ENCODE results near the gene TAF4. TPM values are rescaled to one million over a fixed set of nuclear protein-coding genes. Genes with fewer than 3 reads are reported as not detected.

TAF4 gene
- total and polyA plus RNA-seq, 4 experiments from 2014 or later: 0.54 to 33.1 (median 17.5) TPM

DNA sequence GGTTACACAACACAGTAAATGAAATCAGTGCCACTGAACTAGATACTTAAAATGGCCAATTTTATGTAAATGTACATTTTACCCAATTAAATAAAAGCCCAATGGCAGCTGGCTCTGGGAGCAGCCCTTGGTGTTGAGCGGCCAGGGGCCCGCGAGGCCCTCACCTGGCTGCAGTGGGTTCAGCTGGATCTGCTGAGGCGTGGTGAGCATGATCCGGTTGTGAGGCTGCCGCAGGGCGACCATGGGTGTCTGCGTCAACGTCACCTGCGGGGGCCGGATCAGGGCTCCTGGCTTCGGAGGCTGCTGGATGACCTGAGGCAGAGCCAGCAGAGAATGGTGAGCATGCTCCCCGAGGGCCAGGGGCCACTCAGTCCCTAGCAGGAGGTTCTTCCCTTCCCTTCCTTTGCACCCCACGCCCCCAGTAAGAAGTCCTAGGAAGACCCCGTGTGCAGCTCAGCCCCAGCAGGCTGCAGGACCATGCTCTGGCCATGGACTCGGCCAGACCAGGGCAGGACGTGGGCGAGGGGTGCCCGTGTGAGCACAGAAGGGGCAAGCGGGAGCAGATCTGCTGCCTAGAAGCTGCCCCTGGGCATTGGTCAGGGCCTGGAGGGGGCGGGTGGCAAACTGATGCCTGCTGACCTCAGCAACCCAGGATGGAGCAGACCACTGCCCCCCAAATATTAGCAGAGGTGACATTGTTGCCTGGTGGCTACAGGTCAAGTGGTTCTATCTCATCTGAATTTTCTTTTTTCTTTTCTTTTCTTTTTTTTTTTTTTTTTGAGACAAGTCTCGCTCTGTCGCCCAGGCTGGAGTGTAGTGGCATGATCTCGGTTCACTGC lies 61.9 kb downstream of the TAF4 start:
- no peaks in the 10 kb centered on the region for H3K9me3 Mint-ChIP-seq
- H3K27ac Mint-ChIP-seq: peak overlapping the region in 1 of 7 donors; percentile 25
- Histone ChIP-seq H3K4me1 (ENCODE audit: insufficient read depth, low read length) (no peaks in the 10 kb centered on the region), H3K27me3 (ENCODE audit: insufficient read depth, low read length) (no peaks in the 10 kb centered on the region), H3K9me3 (ENCODE audit: control insufficient read depth in 1 of 2, low read length in 2 of 2) (no peaks in the 10 kb centered on the region), H3K27ac (ENCODE audit: low read depth, low read length) (no peak overlapping the region), H3K36me3 (ENCODE audit: insufficient read depth, low read length) (peaks cover 51% of the 10 kb centered on the region), H3K4me3 (ENCODE audit: low read length in 2 of 2) (no peak overlapping the region)
- no peak for DNase-seq
- POLR2A ChIA-PET (ENCODE audit: partially characterized antibody): no interaction called here
- CTCF ChIA-PET (ENCODE audit: partially characterized antibody): interaction anchor here (0.7 kb wide), 1 partner anchor 91 kb away, joined by 3 read pairs; no protein-coding TSS in a partner anchor
- H3K36me3 Mint-ChIP-seq: peaks cover 59 to 69% of the 10 kb centered on the region in 2 donors
- no peaks in the 10 kb centered on the region for H3K4me1 Mint-ChIP-seq
- intact Hi-C loops (cut with micrococcal nuclease): no loop called here
- H3K4me3 Mint-ChIP-seq: no peak overlapping the region
- H3K27me3 Mint-ChIP-seq: no peaks in the 10 kb centered on the region

DNA sequence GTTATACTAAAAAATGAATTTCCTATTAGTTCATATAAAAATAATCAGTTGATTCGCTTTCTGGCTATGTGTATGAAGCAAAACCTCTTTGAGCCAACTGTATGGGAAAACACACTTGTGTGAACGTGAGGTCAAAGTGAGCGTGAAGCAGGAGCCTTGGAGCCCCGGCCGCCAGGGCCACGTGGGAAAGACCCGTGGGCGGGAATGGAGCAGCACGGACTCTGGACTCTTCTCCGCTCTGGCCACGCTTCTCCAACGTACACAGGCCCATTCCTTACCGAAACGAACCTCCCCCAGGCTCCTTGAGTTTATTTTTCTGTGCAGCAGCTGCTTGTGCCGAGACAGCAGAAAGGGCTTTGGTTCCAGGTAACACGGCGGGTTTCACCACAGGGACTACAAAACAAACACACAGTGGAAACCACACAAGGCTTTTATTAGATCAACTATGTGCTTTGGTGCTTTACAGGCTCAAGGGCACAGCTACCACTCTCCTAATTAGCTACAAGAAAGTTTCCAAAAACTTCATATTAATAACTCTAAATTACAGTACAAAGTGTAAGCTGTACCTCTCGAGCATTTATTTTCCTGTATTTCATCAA lies 62.7 kb downstream of the TAF4 start:
- Mint-ChIP-seq H3K9me3 (no peaks in the 10 kb centered on the region), H3K27ac (no peak overlapping the region), H3K27me3 (no peaks in the 10 kb centered on the region), H3K4me1 (no peaks in the 10 kb centered on the region), H3K4me3 (no peak overlapping the region), H3K36me3 (peaks cover 63 to 74% of the 10 kb centered on the region in 2 donors)
- Histone ChIP-seq H3K9me3 (ENCODE audit: control insufficient read depth in 1 of 2, low read length in 2 of 2) (no peaks in the 10 kb centered on the region), H3K4me3 (ENCODE audit: low read length in 2 of 2) (no peak overlapping the region), H3K36me3 (ENCODE audit: insufficient read depth, low read length) (peaks cover 53% of the 10 kb centered on the region), H3K4me1 (ENCODE audit: insufficient read depth, low read length) (no peaks in the 10 kb centered on the region), H3K27ac (ENCODE audit: low read depth, low read length) (no peak overlapping the region), H3K27me3 (ENCODE audit: insufficient read depth, low read length) (no peaks in the 10 kb centered on the region)
- no peak for DNase-seq
- POLR2A ChIA-PET (ENCODE audit: partially characterized antibody): no interaction called here
- intact Hi-C loops (cut with micrococcal nuclease): no loop called here
- CTCF ChIA-PET (ENCODE audit: partially characterized antibody): no interaction called here

DNA sequence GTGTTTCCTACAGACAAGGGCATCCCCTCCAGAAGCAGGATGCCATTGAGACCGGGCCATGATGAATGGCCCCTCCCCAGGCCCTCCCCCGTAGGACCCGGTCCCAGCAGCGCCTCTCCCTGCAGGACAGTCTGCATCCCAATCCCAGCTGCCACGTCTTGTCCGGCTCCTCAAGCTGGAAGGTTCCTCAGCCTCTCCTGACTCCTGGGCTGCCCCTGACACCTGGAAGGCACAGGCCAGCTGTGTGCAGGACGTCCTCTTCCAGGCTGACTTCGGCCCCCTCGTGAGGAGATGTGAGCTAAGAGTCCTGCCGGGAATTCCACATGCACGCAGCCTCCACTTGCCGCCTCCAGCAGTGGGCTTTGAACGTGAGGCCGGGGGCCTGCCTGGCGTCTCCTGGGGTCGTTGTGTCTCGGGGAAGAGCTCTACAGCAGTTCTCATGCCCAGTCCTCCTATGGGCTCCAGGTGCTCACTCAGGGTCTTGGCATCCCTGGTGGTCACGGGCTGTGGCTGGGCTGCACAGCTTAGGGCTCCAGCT lies 64.4 kb downstream of the TAF4 start:
- Histone ChIP-seq H3K36me3 (ENCODE audit: insufficient read depth, low read length) (peaks cover 42% of the 10 kb centered on the region), H3K27me3 (ENCODE audit: insufficient read depth, low read length) (no peaks in the 10 kb centered on the region), H3K4me3 (ENCODE audit: low read length in 2 of 2) (no peak overlapping the region), H3K4me1 (ENCODE audit: insufficient read depth, low read length) (no peaks in the 10 kb centered on the region), H3K27ac (ENCODE audit: low read depth, low read length) (no peak overlapping the region), H3K9me3 (ENCODE audit: control insufficient read depth in 1 of 2, low read length in 2 of 2) (no peaks in the 10 kb centered on the region)
- DNase-seq: no peak
- CTCF ChIA-PET (ENCODE audit: partially characterized antibody): no interaction called here
- H3K36me3 Mint-ChIP-seq: peaks cover 64 to 80% of the 10 kb centered on the region in 2 donors
- H3K27me3 Mint-ChIP-seq: no peaks in the 10 kb centered on the region
- no peak overlapping the region for H3K27ac Mint-ChIP-seq
- no peaks in the 10 kb centered on the region for H3K4me1 Mint-ChIP-seq
- intact Hi-C loops (cut with micrococcal nuclease): no loop called here
- H3K9me3 Mint-ChIP-seq: peaks cover 0 to 2% (median 0%) of the 10 kb centered on the region in 8 donors
- no peak overlapping the region for H3K4me3 Mint-ChIP-seq
- POLR2A ChIA-PET (ENCODE audit: partially characterized antibody): no interaction called here

GRCh38 chr20:61998343-61999121 lies 67.1 kb downstream of the TAF4 start:
- peaks cover 0 to 2% (median 0%) of the 10 kb centered on the region in 8 donors for H3K9me3 Mint-ChIP-seq
- DNase-seq: no peak
- H3K4me3 Mint-ChIP-seq: no peak overlapping the region
- no peaks in the 10 kb centered on the region for H3K27me3 ChIP-seq (ENCODE audit: insufficient read depth, low read length)
- H3K9me3 ChIP-seq (ENCODE audit: control insufficient read depth in 1 of 2, low read length in 2 of 2): no peaks in the 10 kb centered on the region
- POLR2A ChIA-PET (ENCODE audit: partially characterized antibody): no interaction called here
- no peaks in the 10 kb centered on the region for H3K4me1 Mint-ChIP-seq
- H3K36me3 ChIP-seq (ENCODE audit: insufficient read depth, low read length): peaks cover 44% of the 10 kb centered on the region
- H3K36me3 Mint-ChIP-seq: peaks cover 80 to 85% of the 10 kb centered on the region in 2 donors
- intact Hi-C loops (cut with micrococcal nuclease): no loop called here
- H3K27me3 Mint-ChIP-seq: no peaks in the 10 kb centered on the region
- H3K27ac Mint-ChIP-seq: no peak overlapping the region
- H3K27ac ChIP-seq (ENCODE audit: low read depth, low read length): no peak overlapping the region
- H3K4me1 ChIP-seq (ENCODE audit: insufficient read depth, low read length): no peaks in the 10 kb centered on the region
- CTCF ChIA-PET (ENCODE audit: partially characterized antibody): no interaction called here
- H3K4me3 ChIP-seq (ENCODE audit: low read length in 2 of 2): no peak overlapping the region

GRCh38 chr20:61997891-61998290 lies 67.8 kb downstream of the TAF4 start:
- no peaks in the 10 kb centered on the region for H3K4me1 Mint-ChIP-seq
- ChIA-PET CTCF (ENCODE audit: partially characterized antibody) (no interaction called here), POLR2A (ENCODE audit: partially characterized antibody) (no interaction called here)
- H3K9me3 Mint-ChIP-seq: peaks cover 0 to 7% (median 0%) of the 10 kb centered on the region in 8 donors
- no peaks in the 10 kb centered on the region for H3K9me3 ChIP-seq (ENCODE audit: control insufficient read depth in 1 of 2, low read length in 2 of 2)
- no peak overlapping the region for H3K4me3 Mint-ChIP-seq
- DNase-seq: no peak
- H3K27ac Mint-ChIP-seq: no peak overlapping the region
- H3K4me3 ChIP-seq (ENCODE audit: low read length in 2 of 2): no peak overlapping the region
- intact Hi-C loops (cut with micrococcal nuclease): no loop called here
- H3K27ac ChIP-seq (ENCODE audit: low read depth, low read length): no peak overlapping the region
- H3K36me3 Mint-ChIP-seq: peaks cover 83 to 88% of the 10 kb centered on the region in 2 donors
- H3K36me3 ChIP-seq (ENCODE audit: insufficient read depth, low read length): peaks cover 41% of the 10 kb centered on the region
- H3K27me3 Mint-ChIP-seq: no peaks in the 10 kb centered on the region
- H3K27me3 ChIP-seq (ENCODE audit: insufficient read depth, low read length): no peaks in the 10 kb centered on the region
- no peaks in the 10 kb centered on the region for H3K4me1 ChIP-seq (ENCODE audit: insufficient read depth, low read length)

- intact Hi-C loops (cut with micrococcal nuclease): no loop called here
- Histone ChIP-seq H3K4me1 (ENCODE audit: insufficient read depth, low read length) (no peaks in the 10 kb centered on the region), H3K4me3 (ENCODE audit: low read length in 2 of 2) (no peak overlapping the region), H3K36me3 (ENCODE audit: insufficient read depth, low read length) (peaks cover 46% of the 10 kb centered on the region), H3K27me3 (ENCODE audit: insufficient read depth, low read length) (no peaks in the 10 kb centered on the region), H3K9me3 (ENCODE audit: control insufficient read depth in 1 of 2, low read length in 2 of 2) (no peaks in the 10 kb centered on the region), H3K27ac (ENCODE audit: low read depth, low read length) (no peak overlapping the region)
- H3K4me1 Mint-ChIP-seq: no peaks in the 10 kb centered on the region
- ChIA-PET POLR2A (ENCODE audit: partially characterized antibody) (no interaction called here), CTCF (ENCODE audit: partially characterized antibody) (no interaction called here)
- no peak overlapping the region for H3K4me3 Mint-ChIP-seq
- H3K36me3 Mint-ChIP-seq: peaks cover 87 to 89% of the 10 kb centered on the region in 2 donors
- no peak overlapping the region for H3K27ac Mint-ChIP-seq
- no peak for DNase-seq
- H3K9me3 Mint-ChIP-seq: peaks cover 0 to 7% (median 3%) of the 10 kb centered on the region in 8 donors
- no peaks in the 10 kb centered on the region for H3K27me3 Mint-ChIP-seq
Measured at GRCh38 chr20:61997372-61997771, 68.3 kb downstream of the TAF4 start.

DNA sequence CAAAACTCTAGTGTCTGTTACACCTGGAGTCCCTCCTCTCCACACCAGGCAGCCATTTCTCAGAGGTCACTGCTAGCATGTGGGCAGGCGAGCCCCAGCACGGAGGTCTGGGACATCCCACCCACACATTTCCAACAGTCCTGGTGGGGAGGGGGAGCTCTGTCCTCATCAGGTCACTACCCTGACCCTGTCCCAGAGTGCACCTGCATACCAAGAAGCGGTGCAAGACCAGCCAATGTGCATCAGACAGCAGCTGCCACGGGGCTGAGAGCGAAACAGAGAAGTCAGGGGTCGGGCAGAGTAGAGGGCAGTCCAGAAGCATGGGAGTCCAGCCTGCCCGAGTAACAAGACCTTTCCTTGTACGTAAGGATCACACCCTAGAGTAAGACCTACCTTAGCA lies 71.1 kb downstream of the TAF4 start:
- intact Hi-C loops (cut with micrococcal nuclease): no loop called here
- CTCF ChIA-PET (ENCODE audit: partially characterized antibody): no interaction called here
- H3K9me3 ChIP-seq (ENCODE audit: control insufficient read depth in 1 of 2, low read length in 2 of 2): no peaks in the 10 kb centered on the region
- H3K36me3 Mint-ChIP-seq: peaks cover 90 to 92% of the 10 kb centered on the region in 2 donors
- no peaks in the 10 kb centered on the region for H3K27me3 Mint-ChIP-seq
- H3K4me1 Mint-ChIP-seq: peaks cover 0 to 2% (median 0%) of the 10 kb centered on the region in 4 donors
- H3K27ac ChIP-seq (ENCODE audit: low read depth, low read length): no peak overlapping the region
- H3K27ac Mint-ChIP-seq: no peak overlapping the region
- no peak overlapping the region for H3K4me3 Mint-ChIP-seq
- H3K36me3 ChIP-seq (ENCODE audit: insufficient read depth, low read length): peaks cover 42% of the 10 kb centered on the region
- peaks cover 0 to 26% (median 18%) of the 10 kb centered on the region in 8 donors for H3K9me3 Mint-ChIP-seq
- no peak overlapping the region for H3K4me3 ChIP-seq (ENCODE audit: low read length in 2 of 2)
- POLR2A ChIA-PET (ENCODE audit: partially characterized antibody): no interaction called here
- no peak for DNase-seq
- no peaks in the 10 kb centered on the region for H3K27me3 ChIP-seq (ENCODE audit: insufficient read depth, low read length)
- no peaks in the 10 kb centered on the region for H3K4me1 ChIP-seq (ENCODE audit: insufficient read depth, low read length)
